Heart left ventricle (tissue), 13 donors: Measurements from ENCODE around the gene NPM1.

Source experiments
- POLR2A ChIP-seq, 2 donors: fragments of 450-650 bp; IDR thresholded peaks; one replicate each; pipeline ENCODE4 v1.6.1; 2017; ENCODE audit warnings: antibody characterized with exemption in 2 of 2, mild to moderate bottlenecking in 2 of 2, moderate library complexity in 2 of 2
- TF ChIP-seq, protein P1 (sequence below), 12 donors: fragments of 200-600 bp; sonication (generic) in 4 of 12; IDR thresholded peaks; one replicate each; pipeline versions ENCODE4 v1.5.0 to v1.8.0; 2018 to 2022; ENCODE audit warnings: antibody characterized with exemption in 12 of 12, mild to moderate bottlenecking in 5 of 12
- donor health status: ischemic (EF 13 %, LVEDD 7.1; RV severe dilation, severe dysfunction).
- donor health status: DM: no; HTN: yes; CAD: no.
- donor health status: DM: no; HTN: no; CAD: no.
- donor health status: ischemic (EF 25% LVEDD 6.9; RV normal size, moderate dysfunction).
- donor health status: ischemic (EF 25% LVEDD 5.7; RV mildly dilated, moderate dysfunction).
- donor health status: ischemic (EF 35%, LVEDD 5.7; RV mildly dilated, moderate dysfunction).
- donor health status: nonischemic (EF 11% LVEDD 7.7; RV severe dilation, severe dysfunction).
- donor health status: DM: yes; HTN: yes; CAD: no.
- donor health status: PGD.
- donor health status: ischemic (EF 29% LVEDD 5.4; RV normal size, mild dysfunction).
- donor health status: nonischemic (EF 23%, LVEDD 6.1; RV moderate dilation, normal function).

- TF ChIP-seq, protein P1, sequence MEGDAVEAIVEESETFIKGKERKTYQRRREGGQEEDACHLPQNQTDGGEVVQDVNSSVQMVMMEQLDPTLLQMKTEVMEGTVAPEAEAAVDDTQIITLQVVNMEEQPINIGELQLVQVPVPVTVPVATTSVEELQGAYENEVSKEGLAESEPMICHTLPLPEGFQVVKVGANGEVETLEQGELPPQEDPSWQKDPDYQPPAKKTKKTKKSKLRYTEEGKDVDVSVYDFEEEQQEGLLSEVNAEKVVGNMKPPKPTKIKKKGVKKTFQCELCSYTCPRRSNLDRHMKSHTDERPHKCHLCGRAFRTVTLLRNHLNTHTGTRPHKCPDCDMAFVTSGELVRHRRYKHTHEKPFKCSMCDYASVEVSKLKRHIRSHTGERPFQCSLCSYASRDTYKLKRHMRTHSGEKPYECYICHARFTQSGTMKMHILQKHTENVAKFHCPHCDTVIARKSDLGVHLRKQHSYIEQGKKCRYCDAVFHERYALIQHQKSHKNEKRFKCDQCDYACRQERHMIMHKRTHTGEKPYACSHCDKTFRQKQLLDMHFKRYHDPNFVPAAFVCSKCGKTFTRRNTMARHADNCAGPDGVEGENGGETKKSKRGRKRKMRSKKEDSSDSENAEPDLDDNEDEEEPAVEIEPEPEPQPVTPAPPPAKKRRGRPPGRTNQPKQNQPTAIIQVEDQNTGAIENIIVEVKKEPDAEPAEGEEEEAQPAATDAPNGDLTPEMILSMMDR (IDR thresholded peaks at IDR 0.05): no peak
- TF ChIP-seq POLR2A (IDR thresholded peaks at IDR 0.05): no peak
Observed at GRCh38 chr5:171436804-171437285, 49.2 kb downstream of the NPM1 start.
